Natural killer cell treated with Interleukin-12 subunit alpha and Interleukin-12 subunit beta and Interleukin-15 and Interleukin-18, amount 100 ng/mL, for 72 hours (primary cell): ENCODE results near the gene TFDP2. TPM values are rescaled to one million over a fixed set of nuclear protein-coding genes. Genes with fewer than 3 reads are reported as not detected.
A peak's percentile ranks its signal among the peaks of the same experiment; 100 is the strongest.

Experiments
- ATAC-seq, 2 donors: fragments of 150-1000 bp; cut with Tn5 transposase in 1 of 2; sonication (Bioruptor Pico), chemical (Tn5 transposase) in 1 of 2; 2 replicates each; pipeline ENCODE4 v1.10.0; 2021
- DNase-seq: peaks from one replicate; pipeline ENCODE4 v3.0.0; 2022; ENCODE audit warnings: low spot score
- H3K27ac Mint-ChIP-seq, 2 donors: 1 replicate in 1 of 2; 2 replicates in 1 of 2; pipeline ENCODE4 v1.8.0; 2022; ENCODE audit warnings: mixed read lengths in 2 of 2, mild to moderate bottlenecking in 1 of 2, moderate library complexity in 1 of 2
- H3K27me3 Mint-ChIP-seq, 2 donors: 1 replicate in 1 of 2; 2 replicates in 1 of 2; pipeline ENCODE4 v1.8.0; 2022; ENCODE audit warnings: mixed read lengths in 2 of 2
- H3K36me3 Mint-ChIP-seq: one replicate; pipeline ENCODE4 v1.8.0; 2022; ENCODE audit warnings: mixed read lengths
- H3K4me1 Mint-ChIP-seq, 2 donors: 1 replicate in 1 of 2; 2 replicates in 1 of 2; pipeline ENCODE4 v1.8.0; 2022; ENCODE audit warnings: low read depth in 2 of 2, mixed read lengths in 2 of 2, mild to moderate bottlenecking in 1 of 2
- H3K4me3 Mint-ChIP-seq: one replicate; pipeline ENCODE4 v1.8.0; 2022; ENCODE audit warnings: mixed read lengths
- H3K9me3 Mint-ChIP-seq: 2 replicates; pipeline ENCODE4 v1.8.0; 2022; ENCODE audit warnings: mixed read lengths
- total RNA-seq, 2 donors: library from RNA; stranded (reverse); gene quantifications; one replicate each; pipeline ENCODE4 v1.2.3, GENCODE V29; 2022

The TFDP2 gene, protein sequence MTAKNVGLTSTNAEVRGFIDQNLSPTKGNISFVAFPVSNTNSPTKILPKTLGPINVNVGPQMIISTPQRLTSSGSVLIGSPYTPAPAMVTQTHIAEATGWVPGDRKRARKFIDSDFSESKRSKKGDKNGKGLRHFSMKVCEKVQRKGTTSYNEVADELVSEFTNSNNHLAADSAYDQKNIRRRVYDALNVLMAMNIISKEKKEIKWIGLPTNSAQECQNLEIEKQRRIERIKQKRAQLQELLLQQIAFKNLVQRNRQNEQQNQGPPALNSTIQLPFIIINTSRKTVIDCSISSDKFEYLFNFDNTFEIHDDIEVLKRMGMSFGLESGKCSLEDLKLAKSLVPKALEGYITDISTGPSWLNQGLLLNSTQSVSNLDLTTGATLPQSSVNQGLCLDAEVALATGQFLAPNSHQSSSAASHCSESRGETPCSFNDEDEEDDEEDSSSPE
- 10 to 100 TPM; 37.1 to 47.8 TPM for total RNA-seq

- Mint-ChIP-seq H3K4me3 (peak within 1 kb of the TSS; percentile 96), H3K9me3 (no peaks in the 10 kb centered on the region), H3K4me1 (peaks cover 27 to 32% of the 10 kb centered on the region in 2 donors), H3K27me3 (no peaks in the 10 kb centered on the region), H3K27ac (peak within 1 kb of the TSS; percentile 71 to 88), H3K36me3 (no peaks in the 10 kb centered on the region)
- peak; percentile 100 for ATAC-seq
- peak; percentile 91 for DNase-seq
Measured at GRCh38 chr3:142148792-142149672, at the start of gene TFDP2. Gene TFDP2, minus strand, starts transcription at chr3:142149544. Its CDS starts 47,795 bp downstream, at chr3:142101749.

GRCh38 chr3:142188846-142189245 is 39.5 kb upstream of the TFDP2 start:
- Mint-ChIP-seq H3K9me3 (no peaks in the 10 kb centered on the region), H3K4me1 (peaks cover 13 to 20% of the 10 kb centered on the region in 2 donors)
- ATAC-seq = no peak

GRCh38 chr3:142180761-142181362 is 31.5 kb upstream of the TFDP2 start:
- Mint-ChIP-seq H3K4me3 (no peak overlapping the region), H3K36me3 (peaks cover 10% of the 10 kb centered on the region), H3K27me3 (no peaks in the 10 kb centered on the region), H3K4me1 (peaks cover 10 to 12% of the 10 kb centered on the region in 2 donors), H3K27ac (peak overlapping the region; percentile 61 to 79), H3K9me3 (no peaks in the 10 kb centered on the region)
- ATAC-seq (peak; percentile 58 to 78), DNase-seq (peak; percentile 67)

More at GRCh38 chr3:142188846-142189245, 39.5 kb upstream of the TFDP2 start:
- H3K27ac Mint-ChIP-seq = peak overlapping the region in 1 of 2 donors; percentile 27
- DNase-seq = no peak
- H3K27me3 Mint-ChIP-seq = no peaks in the 10 kb centered on the region
- H3K36me3 Mint-ChIP-seq = peaks cover 9% of the 10 kb centered on the region
- no peak overlapping the region for H3K4me3 Mint-ChIP-seq

DNA sequence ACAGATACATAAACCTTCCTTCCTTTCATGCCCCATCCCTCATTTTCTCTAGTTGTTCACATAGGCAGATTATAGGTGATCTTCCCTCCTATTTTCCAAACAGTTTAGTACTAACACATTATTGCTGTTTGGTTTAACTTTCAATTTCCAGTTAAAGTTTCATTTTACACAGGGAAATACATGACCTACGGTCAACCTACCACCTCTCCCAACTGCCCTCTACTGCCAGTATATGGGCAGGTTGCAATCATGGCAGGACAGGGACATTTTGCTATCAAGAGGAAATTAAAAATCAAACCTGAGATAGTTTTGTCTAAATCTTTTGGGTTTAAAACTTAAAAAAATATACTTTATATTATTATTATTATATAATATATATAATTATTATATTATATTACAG is 26.1 kb upstream of the TFDP2 start:
- H3K9me3 Mint-ChIP-seq = no peaks in the 10 kb centered on the region
- H3K27ac Mint-ChIP-seq = peak overlapping the region; percentile 45 to 61
- peaks cover 11% of the 10 kb centered on the region for H3K36me3 Mint-ChIP-seq
- peaks cover 13 to 17% of the 10 kb centered on the region in 2 donors for H3K4me1 Mint-ChIP-seq
- ATAC-seq (no peak), DNase-seq (no peak)
- H3K27me3 Mint-ChIP-seq = no peaks in the 10 kb centered on the region
- H3K4me3 Mint-ChIP-seq = no peak overlapping the region

DNA sequence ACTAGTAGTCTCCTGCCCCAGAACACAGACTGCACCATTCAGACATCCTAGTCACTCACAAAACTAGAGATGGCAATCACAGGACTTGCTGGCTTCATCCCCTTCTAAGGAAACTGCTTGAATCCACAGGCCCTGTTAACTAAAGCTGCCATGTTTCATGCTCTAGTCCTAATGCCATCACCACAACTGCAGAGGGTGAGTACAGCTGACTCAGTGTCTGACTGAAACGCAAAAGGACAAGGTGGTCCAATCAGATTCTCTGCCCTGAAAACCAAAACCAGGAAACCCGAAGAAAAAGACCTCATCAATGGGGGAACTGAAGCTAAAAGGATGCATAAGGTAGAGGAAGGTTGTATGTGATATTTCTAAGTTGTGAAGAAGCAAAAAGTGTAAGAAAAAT is 25.2 kb upstream of the TFDP2 start:
- peaks cover 15% of the 10 kb centered on the region for H3K36me3 Mint-ChIP-seq
- H3K4me3 Mint-ChIP-seq = no peak overlapping the region
- no peak for ATAC-seq
- H3K4me1 Mint-ChIP-seq = peaks cover 12 to 16% of the 10 kb centered on the region in 2 donors
- H3K27ac Mint-ChIP-seq = peak overlapping the region; percentile 45 to 61
- no peaks in the 10 kb centered on the region for H3K27me3 Mint-ChIP-seq
- DNase-seq = no peak
- no peaks in the 10 kb centered on the region for H3K9me3 Mint-ChIP-seq

- DNase-seq (no peak), ATAC-seq (no peak)
- H3K4me1 Mint-ChIP-seq = peaks cover 4 to 11% of the 10 kb centered on the region in 2 donors
- no peaks in the 10 kb centered on the region for H3K9me3 Mint-ChIP-seq
- H3K4me3 Mint-ChIP-seq = no peak overlapping the region
- H3K27me3 Mint-ChIP-seq = no peaks in the 10 kb centered on the region
- H3K27ac Mint-ChIP-seq = no peak overlapping the region
- peaks cover 29% of the 10 kb centered on the region for H3K36me3 Mint-ChIP-seq
Measured at GRCh38 chr3:142168514-142168913, 19.2 kb upstream of the TFDP2 start.

GRCh38 chr3:142165194-142165593 is 15.8 kb upstream of the TFDP2 start:
- H3K4me3 Mint-ChIP-seq = no peak overlapping the region
- H3K36me3 Mint-ChIP-seq = peaks cover 35% of the 10 kb centered on the region
- H3K27me3 Mint-ChIP-seq = no peaks in the 10 kb centered on the region
- DNase-seq = no peak
- no peaks in the 10 kb centered on the region for H3K9me3 Mint-ChIP-seq
- no peak for ATAC-seq
- H3K4me1 Mint-ChIP-seq = peaks cover 6 to 11% of the 10 kb centered on the region in 2 donors
- H3K27ac Mint-ChIP-seq = peak overlapping the region in 1 of 2 donors; percentile 40

- DNase-seq (no peak), ATAC-seq (no peak)
- no peak overlapping the region for H3K27ac Mint-ChIP-seq
- peaks cover 0 to 5% of the 10 kb centered on the region in 2 donors for H3K4me1 Mint-ChIP-seq
- peaks cover 8% of the 10 kb centered on the region for H3K36me3 Mint-ChIP-seq
- no peak overlapping the region for H3K4me3 Mint-ChIP-seq
- H3K9me3 Mint-ChIP-seq = no peaks in the 10 kb centered on the region
- H3K27me3 Mint-ChIP-seq = no peaks in the 10 kb centered on the region
Measured at GRCh38 chr3:142159083-142159740, 9.9 kb upstream of the TFDP2 start.

GRCh38 chr3:142154186-142154585 is 4.8 kb upstream of the TFDP2 start:
- Mint-ChIP-seq H3K27ac (no peak overlapping the region), H3K9me3 (no peaks in the 10 kb centered on the region), H3K4me3 (no peak overlapping the region), H3K4me1 (peaks cover 0 to 8% of the 10 kb centered on the region in 2 donors), H3K27me3 (no peaks in the 10 kb centered on the region), H3K36me3 (no peaks in the 10 kb centered on the region)
- ATAC-seq = no peak
- DNase-seq = no peak

- no peaks in the 10 kb centered on the region for H3K36me3 Mint-ChIP-seq
- H3K9me3 Mint-ChIP-seq = no peaks in the 10 kb centered on the region
- no peak overlapping the region for H3K4me3 Mint-ChIP-seq
- no peak for ATAC-seq
- peak overlapping the region in 1 of 2 donors; percentile 11 for H3K27ac Mint-ChIP-seq
- H3K4me1 Mint-ChIP-seq = peaks cover 13 to 21% of the 10 kb centered on the region in 2 donors
- no peaks in the 10 kb centered on the region for H3K27me3 Mint-ChIP-seq
- no peak for DNase-seq
Measured at GRCh38 chr3:142152384-142152783, 3.0 kb upstream of the TFDP2 start.

DNA sequence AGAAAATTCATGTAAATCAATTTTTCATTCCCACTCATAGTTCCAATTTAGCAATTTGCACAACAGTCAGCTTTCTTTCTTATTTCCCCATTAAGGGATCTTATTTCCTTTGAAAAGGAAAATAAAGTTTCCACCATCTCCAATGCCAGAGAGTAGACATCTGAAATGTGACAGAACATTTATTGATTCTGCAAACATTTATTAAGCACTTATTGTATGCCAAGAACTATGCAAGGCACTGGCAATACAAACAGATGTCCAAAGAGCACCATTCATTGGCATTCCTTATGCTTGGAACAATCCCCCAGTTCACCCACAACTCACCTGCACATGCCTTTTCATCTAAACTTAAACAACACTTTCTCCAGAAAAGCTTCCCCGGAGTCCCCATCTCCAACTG is 2.5 kb upstream of the TFDP2 start:
- Mint-ChIP-seq H3K27me3 (no peaks in the 10 kb centered on the region), H3K9me3 (no peaks in the 10 kb centered on the region), H3K36me3 (no peaks in the 10 kb centered on the region), H3K4me3 (no peak overlapping the region), H3K27ac (peak overlapping the region in 1 of 2 donors; percentile 11), H3K4me1 (peaks cover 18 to 22% of the 10 kb centered on the region in 2 donors)
- ATAC-seq (no peak), DNase-seq (no peak)

DNA sequence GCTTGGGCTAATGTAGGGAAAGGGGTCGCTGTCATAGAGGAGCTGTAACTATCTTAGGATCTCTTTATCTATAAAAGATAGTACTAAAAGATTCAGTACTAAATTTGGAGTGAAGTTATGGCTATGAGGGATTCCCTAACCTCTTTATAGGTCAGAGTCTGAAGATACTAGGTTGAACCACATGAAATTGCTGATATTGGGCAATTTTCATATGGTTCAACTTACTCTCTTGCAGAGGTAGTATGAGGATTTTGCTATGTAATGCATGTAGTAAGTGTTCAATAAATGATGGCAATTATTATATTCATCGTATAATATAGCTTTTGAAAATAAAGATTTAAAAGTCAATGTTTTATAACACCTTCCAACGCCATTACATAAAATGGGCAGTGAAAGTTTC is 1.9 kb upstream of the TFDP2 start:
- Mint-ChIP-seq H3K9me3 (no peaks in the 10 kb centered on the region), H3K4me3 (no peak overlapping the region), H3K4me1 (peaks cover 18 to 25% of the 10 kb centered on the region in 2 donors), H3K27me3 (no peaks in the 10 kb centered on the region), H3K36me3 (no peaks in the 10 kb centered on the region), H3K27ac (no peak overlapping the region)
- DNase-seq (no peak), ATAC-seq (no peak)

GRCh38 chr3:142150271-142150670 is 927 bp upstream of the TFDP2 start:
- no peaks in the 10 kb centered on the region for H3K9me3 Mint-ChIP-seq
- H3K27me3 Mint-ChIP-seq = no peaks in the 10 kb centered on the region
- peaks cover 19 to 25% of the 10 kb centered on the region in 2 donors for H3K4me1 Mint-ChIP-seq
- H3K4me3 Mint-ChIP-seq = peak overlapping the region; percentile 96
- peak overlapping the region; percentile 8 to 88 for H3K27ac Mint-ChIP-seq
- DNase-seq (no peak), ATAC-seq (no peak)
- H3K36me3 Mint-ChIP-seq = no peaks in the 10 kb centered on the region
